GF-D8 (cell line): ENCODE data around the gene TTC19.
"Not testable (repeated sequence)": the region's sequence is repeated elsewhere in the genome, so short reads cannot be mapped to it uniquely, and the experiment has no call there.

ENCODE experiments used
- DNase-seq: peaks from one replicate; lab custom pipeline; 2025; lab: John Stamatoyannopoulos, UW

Gene TTC19

DNA sequence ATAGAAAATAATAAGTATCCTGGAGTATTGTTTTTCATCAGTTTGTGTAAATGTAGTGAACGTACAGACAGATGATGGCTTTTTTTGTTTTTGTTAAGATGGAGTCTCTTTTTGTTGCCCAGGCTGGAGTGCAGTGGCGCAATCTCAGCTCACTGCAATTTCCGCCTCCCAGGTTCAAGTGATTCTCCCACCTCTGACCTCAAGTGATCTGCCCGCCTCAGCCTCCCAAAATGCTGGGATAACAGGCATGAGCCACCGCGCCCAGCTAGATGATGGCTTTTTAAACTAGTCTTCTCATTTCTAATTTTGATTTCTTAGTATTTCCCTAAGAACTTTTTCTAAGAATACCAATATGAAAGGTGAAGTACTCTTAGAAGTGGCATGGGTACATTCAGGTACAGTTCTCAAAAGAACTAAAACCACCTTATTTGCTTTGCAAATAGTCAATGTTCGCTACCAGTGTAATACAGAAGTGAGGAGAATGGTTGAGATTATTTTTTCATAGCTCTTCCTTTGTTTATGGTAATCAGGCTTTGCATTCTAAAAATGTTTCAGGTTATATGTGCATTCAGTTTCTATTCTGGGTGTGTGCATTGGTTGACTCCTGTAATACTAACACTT, 34.2 kb downstream of the TTC19 start:
- no peak for DNase-seq

DNA sequence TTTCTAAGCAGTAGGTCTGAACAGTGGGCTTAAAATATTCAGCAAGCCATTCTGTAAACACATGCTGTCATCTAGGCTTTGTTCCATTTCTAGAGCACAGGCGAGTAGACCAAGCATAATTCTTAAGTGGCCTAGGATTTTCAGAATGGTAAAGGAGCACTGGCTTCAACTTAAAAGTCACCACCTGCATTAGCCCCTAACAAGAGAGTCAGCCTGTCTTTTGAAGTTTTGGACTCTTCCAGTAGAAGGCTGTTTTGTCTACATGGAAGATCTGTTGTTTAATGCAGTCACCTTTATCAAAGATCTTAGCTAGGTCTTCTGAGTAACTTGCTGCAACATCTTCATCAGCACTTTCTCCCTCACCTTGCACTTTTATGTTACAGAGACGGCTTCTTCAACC, 36.6 kb downstream of the TTC19 start:
- DNase-seq = no peak

DNA sequence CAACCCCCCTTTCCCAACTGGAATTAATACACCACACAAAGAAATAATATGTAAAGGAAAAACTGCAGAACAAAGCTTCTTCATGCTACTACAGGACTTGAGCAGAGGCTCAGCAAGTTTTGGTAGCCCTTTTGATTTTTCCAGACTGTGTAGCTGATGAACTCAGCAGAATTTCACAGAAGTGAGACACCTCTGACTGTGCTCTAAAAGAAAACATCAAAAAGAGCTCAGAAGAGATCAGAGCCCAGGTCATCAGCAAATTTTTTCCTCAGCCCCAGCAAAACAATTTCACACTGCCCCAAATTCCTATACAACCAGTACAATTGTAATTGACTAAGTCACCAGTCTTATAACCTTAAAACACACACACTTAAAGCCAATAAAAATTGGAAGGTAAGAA, 38.0 kb downstream of the TTC19 start:
- no peak for DNase-seq

DNA sequence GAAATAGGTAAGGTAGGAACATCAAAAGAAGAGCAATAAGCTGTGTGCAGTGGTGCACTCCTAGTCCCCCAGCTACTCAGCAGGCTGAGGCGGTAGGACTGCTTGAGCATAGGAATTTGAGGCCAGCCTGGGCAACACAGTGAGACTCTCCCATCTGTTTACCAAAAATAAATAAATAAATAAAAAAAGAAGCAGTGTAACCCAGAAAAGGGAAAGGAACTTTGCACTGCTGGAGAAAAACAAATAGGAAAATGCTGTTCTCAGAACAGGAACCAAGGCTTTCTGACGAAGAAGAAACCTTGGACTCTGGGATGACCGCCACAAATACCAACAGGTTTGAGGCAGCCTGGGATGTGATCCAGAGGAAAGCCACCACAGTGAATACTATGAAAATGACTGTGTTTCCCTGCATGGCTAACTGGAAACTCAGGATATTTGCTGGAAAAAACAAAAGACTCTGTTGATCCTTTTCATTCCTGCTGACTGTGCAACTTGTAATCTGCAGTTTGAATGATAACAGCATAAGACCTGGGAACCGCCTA, 41.2 kb downstream of the TTC19 start:
- no peak for DNase-seq

DNA sequence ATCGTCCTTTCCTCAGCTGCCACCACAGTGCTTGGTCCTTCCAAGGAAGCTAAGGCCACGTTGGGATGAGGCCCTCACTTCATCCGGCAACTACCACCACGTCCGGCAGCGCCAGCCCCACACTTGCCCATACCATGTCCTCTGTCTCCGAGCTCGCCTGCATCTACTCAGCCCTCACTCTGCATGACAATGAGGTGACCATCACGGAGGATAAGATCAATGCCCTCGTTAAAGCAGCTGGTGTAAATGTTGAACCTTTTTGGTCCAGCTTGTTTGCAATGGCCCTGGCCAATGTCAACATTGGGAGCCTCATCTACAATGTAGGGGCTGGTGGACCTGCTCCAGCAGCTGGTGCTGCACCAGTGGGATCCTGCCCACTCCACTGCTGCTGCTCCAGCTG, 44.9 kb downstream of the TTC19 start:
- no peak for DNase-seq

DNA sequence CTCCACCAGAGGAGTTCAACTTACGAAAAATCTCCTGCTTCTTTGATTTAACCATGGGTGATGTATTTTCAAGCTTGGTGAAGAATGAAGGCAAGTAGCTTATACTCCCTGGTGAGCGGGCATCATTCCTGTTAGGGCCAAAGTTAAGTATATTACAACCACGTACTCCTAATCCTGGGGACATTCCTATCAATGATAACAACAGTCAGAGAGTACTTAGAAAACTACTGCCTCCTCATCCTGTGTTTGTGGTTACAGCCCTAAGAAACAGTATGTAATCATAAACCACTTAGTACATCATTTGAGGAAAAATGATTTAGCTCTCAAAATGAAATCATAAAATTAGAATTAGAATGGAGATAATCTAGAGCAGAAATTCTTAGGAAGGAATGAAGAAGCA, 47.3 kb downstream of the TTC19 start:
- no peak for DNase-seq

DNA sequence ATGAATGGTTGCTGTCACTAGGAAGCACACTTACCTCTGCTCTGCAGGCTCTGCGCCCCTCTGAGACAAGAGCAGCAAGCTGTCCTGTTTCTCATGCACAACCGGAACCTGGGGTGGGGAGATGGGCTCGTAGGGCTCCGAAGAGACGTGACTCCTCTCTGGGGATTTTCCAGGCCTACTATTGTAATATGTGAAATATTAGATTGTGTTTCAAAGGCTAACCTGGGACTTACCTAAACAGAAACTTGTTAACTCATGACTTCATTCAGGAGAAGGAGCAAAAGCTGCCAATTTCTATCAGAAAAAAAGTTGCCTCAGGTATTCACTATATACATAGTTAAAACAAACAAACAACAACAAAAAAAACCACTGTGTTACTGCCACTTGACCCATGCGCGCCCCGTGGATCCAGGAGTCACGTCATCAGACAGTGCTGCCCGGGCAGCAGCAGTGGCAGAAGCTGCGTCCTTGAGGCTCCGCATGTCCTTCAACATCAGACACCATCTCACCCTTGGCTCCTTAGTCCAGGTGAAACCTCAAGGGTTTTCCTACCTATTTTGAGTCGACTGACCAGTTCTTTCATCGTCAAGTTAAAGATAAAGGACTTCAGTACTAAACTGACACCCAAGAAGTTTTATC, 49.3 kb downstream of the TTC19 start:
- DNase-seq = no peak

DNA sequence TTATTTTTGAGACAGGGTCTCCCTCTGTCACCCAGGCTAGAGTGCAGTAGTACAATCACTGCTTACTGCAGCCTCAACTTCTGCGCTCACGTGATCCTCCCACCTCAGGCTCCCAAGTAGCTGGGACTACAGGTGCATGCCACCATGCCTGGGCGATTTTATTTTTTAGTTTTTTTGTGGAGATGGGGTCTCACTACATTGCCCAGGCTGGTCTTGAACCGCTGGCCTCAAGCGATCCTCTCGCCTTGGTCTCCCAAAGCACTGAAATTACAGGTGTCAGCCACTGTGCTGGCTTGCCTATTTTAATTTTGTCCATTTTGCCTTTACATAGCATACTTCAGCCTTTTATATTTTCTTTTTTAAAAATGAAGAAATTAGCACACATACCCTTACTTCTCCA, 51.2 kb downstream of the TTC19 start:
- no peak for DNase-seq

DNA sequence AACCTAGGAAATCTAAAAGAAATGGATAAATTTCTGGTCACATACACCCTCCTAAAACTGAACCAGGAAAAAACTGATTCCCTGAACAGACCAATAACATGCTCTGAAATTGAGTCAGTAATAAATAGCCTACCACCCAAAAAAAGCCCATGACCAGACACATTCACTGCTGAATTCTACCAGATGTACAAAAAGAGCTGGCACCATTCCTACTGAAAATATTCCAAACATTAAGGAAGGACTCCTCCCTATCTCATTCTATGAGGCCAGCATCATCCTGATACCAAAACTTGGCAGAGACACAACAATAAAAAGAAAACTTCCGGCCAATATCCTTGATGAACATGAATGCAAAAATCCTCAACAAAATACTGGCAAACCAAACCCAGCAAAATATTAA, 52.9 kb downstream of the TTC19 start:
- DNase-seq = no peak

DNA sequence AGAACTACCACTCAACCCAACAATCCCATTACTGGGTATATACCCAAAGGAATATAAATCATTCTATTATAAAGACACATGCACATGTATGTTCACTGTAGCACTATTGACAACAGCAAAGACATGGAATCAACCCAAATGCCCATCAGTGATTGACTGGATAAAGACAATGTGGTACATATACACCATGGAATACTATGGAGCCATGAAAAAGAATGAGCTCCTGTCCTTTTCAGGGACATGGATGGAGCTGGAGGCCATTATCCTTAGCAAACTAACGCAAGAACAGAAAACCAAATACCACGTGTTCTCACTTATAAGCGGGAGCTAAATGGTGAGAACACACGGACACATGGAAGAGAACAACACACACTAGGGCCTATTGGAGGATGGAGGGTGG, 55.5 kb downstream of the TTC19 start:
- DNase-seq = not testable (repeated sequence)

DNA sequence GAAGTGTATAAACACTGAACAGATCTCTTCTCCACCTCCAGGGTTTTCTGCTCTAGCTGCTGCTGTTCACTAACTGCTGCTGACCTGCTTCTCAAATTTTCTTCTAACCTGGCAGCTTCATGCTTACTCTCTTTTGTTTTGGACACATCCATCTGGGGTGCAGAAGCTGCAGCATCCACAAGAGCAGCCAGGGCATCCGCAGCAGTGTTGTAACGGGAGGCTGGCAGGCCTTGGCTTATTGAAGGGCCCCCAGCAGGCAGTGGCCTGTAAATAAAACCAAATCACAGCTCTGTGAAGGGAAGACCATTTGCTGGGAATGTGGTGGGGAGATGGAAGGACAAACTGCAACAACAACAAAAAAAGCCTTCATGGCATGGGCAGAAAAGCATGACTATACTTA, 62.0 kb downstream of the TTC19 start:
- DNase-seq = no peak

DNA sequence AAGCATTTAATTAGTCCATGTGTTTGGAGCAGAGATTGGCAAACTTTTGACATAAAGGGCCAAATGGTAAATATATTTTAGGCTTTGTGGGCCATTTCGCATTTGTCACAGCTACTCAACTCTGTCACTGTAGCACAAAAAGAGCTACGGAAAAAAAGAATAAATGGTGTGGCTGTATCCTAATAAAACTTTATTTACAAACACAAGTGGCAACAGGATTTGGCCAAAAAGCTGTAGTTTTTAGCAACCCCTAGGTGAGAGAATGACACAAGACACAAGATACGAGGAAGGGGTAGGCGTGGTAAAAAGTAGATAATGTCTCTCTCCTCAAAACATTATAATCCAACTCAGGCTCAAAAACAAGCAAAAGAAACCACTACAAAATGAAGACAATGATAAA, 66.5 kb downstream of the TTC19 start:
- no peak for DNase-seq

DNA sequence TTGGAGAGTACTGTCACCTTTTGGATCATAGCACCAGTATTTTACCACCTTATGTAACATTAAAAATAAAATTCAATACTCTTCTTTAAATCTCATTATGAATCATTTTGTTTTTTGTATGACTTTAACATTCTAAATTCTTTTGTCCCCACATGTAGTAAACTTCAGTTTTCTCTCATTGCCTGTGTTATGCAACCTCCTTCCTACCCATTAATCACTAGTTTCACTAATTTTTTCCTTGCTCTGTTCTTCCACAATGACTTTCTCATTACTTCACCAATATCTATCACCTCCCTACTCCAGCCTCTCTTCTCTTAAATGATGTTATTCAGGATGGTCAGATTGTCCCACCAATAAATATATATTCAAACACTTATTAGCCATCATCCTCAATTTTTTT, 68.7 kb downstream of the TTC19 start:
- DNase-seq = no peak

DNA sequence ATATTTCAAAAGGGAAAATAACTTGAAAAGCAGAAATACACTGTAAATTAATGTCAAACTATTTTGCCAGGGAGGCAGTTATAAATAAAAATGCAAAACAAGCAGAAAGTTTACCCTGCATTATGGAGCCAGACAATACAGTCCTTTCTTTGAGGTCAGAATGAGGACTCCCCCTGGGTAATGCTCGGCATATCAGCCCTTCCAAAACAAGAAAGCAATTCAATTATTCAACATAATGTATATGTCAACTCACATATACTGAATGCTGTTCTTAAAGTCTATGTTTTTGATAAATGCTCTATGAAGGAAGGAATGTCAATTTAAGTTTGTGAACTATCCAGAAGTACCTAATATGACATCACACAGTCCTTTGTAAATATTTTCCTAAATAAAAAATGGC, 72.4 kb downstream of the TTC19 start:
- no peak for DNase-seq

DNA sequence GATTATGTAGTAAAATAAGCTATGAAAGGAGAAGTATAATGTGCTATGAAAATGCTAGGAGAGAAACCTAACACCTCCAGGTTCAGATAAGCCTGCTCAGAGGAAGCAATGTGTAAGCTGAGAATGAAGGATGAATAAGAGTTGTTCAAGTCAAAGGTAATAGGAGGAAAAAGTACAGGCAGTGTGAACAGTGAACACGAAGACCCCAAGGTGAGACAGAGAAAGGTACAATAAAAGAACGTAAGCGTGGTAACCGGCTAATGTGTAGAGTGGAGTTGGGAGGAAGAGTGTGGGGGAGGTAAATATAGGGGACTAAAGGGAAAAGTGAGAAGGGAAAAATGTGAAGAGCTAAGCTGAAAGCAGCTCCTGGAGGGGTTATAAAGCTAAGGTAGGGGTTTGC, 74.2 kb downstream of the TTC19 start:
- DNase-seq = no peak

DNA sequence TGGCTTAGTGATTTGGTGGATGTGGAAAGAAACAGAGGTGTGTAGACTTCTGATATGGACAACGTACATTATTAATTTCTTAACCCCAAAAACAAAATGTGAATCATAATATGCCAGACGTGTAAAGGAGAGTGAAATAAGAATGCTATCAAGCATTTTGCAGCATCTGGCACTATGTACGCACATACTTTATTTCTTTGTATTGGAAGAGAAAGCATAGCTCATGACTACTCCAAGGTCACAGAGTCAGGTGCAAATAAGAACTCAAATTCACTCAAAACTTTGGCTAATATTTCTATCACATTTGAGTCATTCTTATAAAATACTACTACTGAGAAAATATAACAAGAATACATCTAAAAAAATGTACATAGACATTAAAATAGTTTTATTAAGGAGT, 74.8 kb downstream of the TTC19 start:
- DNase-seq = no peak

DNA sequence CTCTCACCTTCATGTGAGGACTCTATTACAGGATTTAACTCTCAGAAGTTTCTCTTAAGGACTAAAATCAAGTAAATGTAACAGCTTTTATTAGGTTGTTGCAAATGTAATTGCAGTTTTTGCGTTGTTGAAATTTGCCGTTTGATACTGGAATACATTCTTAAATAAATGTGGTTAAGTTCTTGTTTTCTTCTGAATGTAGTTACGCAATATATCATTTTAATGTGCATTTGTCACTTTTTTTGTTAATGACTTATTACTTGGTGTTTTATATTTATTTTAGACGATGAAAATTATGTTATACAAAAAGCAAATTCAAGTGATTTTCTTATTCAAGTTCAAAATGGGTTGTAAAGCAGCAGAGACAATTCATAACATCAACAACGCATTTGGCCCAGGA, 76.3 kb downstream of the TTC19 start:
- no peak for DNase-seq
